Measurements from ENCODE around the gene TIPARP.

- no peak for TF ChIP-seq CTCF (IDR thresholded peaks at IDR 0.05)
- TF ChIP-seq POLR2A (IDR thresholded peaks at IDR 0.05), result no peak
- TF ChIP-seq EP300 (IDR thresholded peaks at IDR 0.05), result no peak
- no peak for TF ChIP-seq POLR2AphosphoS5 (IDR thresholded peaks at IDR 0.05)
Observed at GRCh38 chr3:156670077-156670476, 4.3 kb upstream of the TIPARP start.

Measured in sigmoid colon (tissue), 4 donors.